HG02943 (cell line): Measurements from ENCODE around the gene UBE2L3.
"Not testable (repeated sequence)": the region's sequence is repeated elsewhere in the genome, so short reads cannot be mapped to it uniquely, and the experiment has no call there.

ENCODE experiments used
- ATAC-seq: cut with Tn5 transposase; IDR thresholded peaks from one replicate; pipeline ENCODE4 v1.9.1; 2021; ENCODE audit warnings: mild to moderate bottlenecking, low read depth, moderate library complexity; ENCODE audit not compliant: unreplicated experiment

The UBE2L3 gene

GRCh38 chr22:21567456-21568346 is at the start of gene UBE2L3:
TSS of gene UBE2L3 (plus strand) at chr22:21567714. CDS start at chr22:21567745, 31 bp downstream.
- no peak for ATAC-seq

- not testable (repeated sequence) for ATAC-seq
Measured at GRCh38 chr22:21526705-21527500, 40.6 kb upstream of the UBE2L3 start.

- ATAC-seq: not testable (repeated sequence)
Measured at GRCh38 chr22:21531525-21531924, 36.0 kb upstream of the UBE2L3 start.

- ATAC-seq: not testable (repeated sequence)
Measured at GRCh38 chr22:21532863-21533648, 34.5 kb upstream of the UBE2L3 start.

GRCh38 chr22:21539862-21540261 is 27.7 kb upstream of the UBE2L3 start:
- ATAC-seq: not testable (repeated sequence)

- not testable (repeated sequence) for ATAC-seq
Measured at GRCh38 chr22:21544432-21545322, 22.8 kb upstream of the UBE2L3 start.

GRCh38 chr22:21549558-21549957 is 18.0 kb upstream of the UBE2L3 start:
- not testable (repeated sequence) for ATAC-seq

GRCh38 chr22:21550008-21550677 is 17.4 kb upstream of the UBE2L3 start:
- ATAC-seq: not testable (repeated sequence)

GRCh38 chr22:21550678-21551047 is 16.9 kb upstream of the UBE2L3 start:
- ATAC-seq: not testable (repeated sequence)

GRCh38 chr22:21551361-21551760 is 16.2 kb upstream of the UBE2L3 start, which contains the start of gene RIMBP3C:
TSS of gene RIMBP3C (minus strand) at chr22:21551461. CDS start at chr22:21550976, 485 bp downstream.
- not testable (repeated sequence) for ATAC-seq

- not testable (repeated sequence) for ATAC-seq
Measured at GRCh38 chr22:21559345-21560125, 8.0 kb upstream of the UBE2L3 start.

GRCh38 chr22:21560657-21561056 is 6.9 kb upstream of the UBE2L3 start:
- not testable (repeated sequence) for ATAC-seq

- ATAC-seq: no peak
Measured at GRCh38 chr22:21563912-21564311, 3.6 kb upstream of the UBE2L3 start.

- ATAC-seq: no peak
Measured at GRCh38 chr22:21564411-21564810, 3.1 kb upstream of the UBE2L3 start.

- no peak for ATAC-seq
Measured at GRCh38 chr22:21568347-21569075, 997 bp downstream of the UBE2L3 start.

- ATAC-seq: not testable (repeated sequence)
Measured at GRCh38 chr22:21569076-21569427, 1.5 kb downstream of the UBE2L3 start.

GRCh38 chr22:21569459-21570170 is 2.1 kb downstream of the UBE2L3 start:
- ATAC-seq: no peak
